DND-41 (cell line): Measurements from ENCODE around the gene RNASE3.

Experiments used
- CTCF ChIP-seq: IDR thresholded peaks from 2 replicates; pipeline ENCODE4 v1.5.1; 2012; ENCODE audit warnings: borderline replicate concordance, low read length, moderate library complexity, mild to moderate bottlenecking; ENCODE audit not compliant: poor library complexity, severe bottlenecking; ENCODE audit errors: extremely low read depth
- EZH2 ChIP-seq: IDR thresholded peaks from 3 replicates; pipeline ENCODE4 v1.6.1; 2012; ENCODE audit warnings: borderline replicate concordance, low read depth, mild to moderate bottlenecking, moderate library complexity, low read length, inconsistent platforms; ENCODE audit not compliant: severe bottlenecking

GRCh38 chr14:20866194-20866593 lies 25.0 kb upstream of the RNASE3 start:
- TF ChIP-seq CTCF (no peak), EZH2 (no peak)
